MV-4-11 (cell line): ENCODE results near the gene CLDN1.

Source experiments
- DNase-seq: peaks from one replicate; lab custom pipeline; 2025; lab: John Stamatoyannopoulos, UW

CLDN1 gene

DNA sequence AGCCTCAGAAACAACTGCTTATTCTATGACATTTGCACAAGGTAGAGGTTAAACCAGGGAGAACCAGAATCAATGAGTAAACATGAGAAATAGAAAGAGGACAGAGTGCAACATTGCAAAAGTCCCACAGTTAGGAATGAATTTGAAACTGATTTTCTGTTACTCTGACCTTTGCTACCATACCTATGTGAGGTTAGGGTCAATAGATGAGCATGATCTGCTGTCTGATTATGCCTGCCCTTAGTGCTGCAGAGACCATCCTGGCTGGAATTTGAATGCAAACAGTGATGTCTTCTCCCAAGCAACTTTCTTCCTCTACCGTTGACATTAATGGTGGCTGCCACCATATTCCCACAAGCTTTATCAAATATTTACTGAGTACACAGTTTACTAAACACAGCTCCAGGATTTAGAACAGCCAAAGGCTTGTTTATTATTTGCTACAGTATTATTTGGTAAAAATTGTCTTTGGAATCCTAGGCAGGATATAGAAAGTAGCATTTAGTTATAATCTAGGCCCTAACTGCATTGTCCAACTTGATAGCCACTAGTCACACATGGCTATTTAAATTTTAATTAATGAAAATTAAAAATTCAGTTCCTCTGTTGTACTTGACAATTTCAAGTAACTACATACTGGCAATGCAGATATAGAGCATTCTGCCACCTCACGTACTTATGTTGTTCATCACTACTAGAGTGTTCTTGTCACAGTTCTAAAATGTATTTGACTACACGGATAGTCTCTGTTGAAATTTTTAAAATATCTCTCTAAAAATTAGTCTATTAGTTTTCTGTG lies 8.9 kb upstream of the CLDN1 start:
- DNase-seq = no peak

DNA sequence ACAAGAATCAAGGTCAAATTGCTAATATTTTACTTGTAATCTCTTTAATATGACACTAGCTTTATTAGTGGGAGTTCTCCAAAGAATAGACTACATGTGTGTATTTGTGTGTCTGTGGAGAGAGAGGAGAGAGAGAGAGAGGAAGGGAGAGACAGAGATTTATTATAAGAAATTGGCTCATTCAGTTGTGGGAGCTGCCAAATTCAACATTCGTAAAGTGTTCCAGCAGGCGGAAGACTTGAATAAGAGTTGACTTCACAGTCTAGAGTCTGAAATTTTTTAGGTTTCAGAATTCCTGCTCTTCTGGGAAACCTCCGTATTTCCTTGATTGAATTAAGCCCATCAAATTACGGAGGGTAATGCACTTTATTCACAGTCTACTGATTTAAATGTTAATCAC lies 4.7 kb upstream of the CLDN1 start:
- no peak for DNase-seq

DNA sequence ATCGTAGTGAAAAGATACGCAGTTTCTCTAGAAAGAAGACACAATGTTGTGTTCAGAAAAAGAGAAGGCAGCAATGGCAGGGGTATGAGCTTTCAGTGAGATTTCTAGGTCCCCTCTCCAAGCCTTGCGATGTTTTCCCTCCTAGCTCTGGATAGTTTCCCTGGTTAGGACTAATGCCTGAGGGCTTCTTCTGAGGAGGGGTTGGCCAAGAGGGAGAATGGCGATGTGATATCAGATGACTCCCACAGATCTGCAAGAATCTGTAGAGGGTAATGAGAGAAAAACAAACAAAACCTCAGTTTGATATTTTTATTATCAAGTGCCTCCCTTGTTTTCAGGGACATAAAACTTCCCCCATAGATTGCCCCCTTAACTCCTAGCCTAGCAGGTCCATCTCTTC lies 4.1 kb upstream of the CLDN1 start:
- DNase-seq = no peak

DNA sequence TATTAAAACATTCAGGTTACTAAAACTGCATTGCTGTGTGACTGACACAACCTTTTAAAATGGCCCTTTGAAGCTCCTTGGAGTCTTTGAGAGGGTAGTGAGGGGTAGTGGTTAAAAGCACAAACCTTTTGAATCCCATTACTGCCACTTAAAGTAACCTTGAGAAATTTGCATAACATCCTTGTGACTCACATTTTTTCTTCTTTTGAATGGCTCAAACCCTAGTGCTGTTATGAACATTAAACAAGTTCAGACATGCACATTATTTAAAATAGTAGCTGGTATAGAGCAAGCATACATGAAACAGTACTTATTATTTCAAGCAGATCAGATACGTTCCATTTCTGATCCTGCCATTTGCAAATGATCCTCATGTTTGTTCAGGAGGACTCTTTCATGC lies 3.7 kb upstream of the CLDN1 start:
- DNase-seq = no peak

DNA sequence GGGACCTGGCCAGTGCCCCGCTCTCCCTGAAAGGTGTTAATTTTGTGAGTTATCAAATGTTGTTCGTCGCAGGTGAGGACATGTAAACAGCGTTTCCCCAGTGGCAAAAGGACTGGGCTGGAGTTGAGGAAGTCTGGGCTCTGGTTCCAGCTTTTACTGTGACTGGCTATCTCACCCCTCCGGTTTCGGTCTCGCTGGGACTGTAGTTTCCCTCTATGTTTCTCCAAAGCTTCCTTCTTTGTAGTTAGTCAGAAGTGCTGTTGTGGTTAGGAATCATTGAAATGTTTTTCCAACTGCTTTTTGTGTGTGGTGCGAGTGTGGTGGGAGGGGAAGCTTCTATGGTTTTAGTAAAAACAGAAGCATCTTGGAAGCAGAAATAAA lies 990 bp upstream of the CLDN1 start:
- peak; percentile 82 for DNase-seq

DNA sequence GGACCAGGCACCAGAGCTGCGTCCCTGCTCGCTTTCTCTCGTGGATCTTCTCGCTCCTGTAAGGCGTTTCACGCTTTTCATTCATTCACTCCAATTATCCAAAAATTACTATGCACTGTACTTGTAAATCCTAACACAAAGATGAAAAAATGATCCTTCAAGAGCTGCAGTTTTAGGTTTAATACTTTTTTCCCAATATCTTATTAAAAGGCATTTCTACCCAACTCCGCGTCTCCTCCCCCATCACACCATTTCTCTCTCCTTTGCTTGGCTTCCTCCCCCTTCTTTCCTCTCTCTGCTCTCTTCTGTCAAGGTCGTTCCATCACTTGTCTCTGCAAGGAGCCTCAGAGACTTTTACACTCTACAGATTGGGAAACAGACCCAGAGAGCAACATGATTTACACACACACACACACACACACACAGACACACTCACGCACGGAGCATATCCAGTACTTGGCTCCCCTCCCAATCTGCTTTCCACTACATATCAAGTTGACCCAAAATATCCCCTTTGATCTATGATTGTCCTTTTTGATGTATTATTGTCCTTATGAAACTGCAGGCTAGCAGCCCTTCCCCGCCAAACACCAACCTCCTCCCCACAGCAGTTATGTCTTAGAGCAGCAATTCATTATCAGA lies 479 bp upstream of the CLDN1 start:
- DNase-seq = no peak

DNA sequence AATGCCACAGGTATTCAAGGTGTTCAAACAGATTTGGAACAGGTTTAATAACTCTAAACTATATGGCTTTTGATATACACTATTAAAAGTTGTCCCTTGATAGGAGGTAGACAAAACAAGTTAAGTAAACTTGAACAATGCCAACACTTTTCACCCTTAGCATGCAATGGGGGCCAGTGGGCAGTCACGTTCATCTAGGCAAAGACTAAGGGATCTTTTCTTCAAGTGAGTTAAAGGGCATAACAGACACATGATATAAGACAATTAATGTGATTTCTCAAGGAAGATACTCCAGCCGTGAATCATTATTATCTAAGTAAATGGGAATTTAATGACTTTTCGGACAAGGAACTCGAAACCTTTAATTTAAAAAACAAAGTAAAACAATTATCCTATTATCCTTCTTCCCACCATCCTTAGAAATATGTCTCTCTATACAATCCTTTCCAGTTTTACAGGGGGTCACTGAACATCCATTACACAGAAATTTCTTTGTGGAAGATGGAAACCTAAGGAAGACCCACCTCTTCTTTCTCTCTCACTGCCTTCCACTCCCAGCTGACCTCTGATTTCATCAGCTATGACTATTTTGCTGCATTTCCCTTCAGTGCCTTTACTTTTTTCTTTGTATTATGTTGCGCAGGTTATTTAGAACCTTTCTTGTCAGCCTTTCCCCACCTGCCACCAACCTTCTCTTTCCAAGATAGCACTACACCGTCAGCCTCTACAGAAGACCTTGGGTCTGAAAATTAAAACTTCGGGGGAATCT lies 1.5 kb downstream of the CLDN1 start:
- DNase-seq = no peak

DNA sequence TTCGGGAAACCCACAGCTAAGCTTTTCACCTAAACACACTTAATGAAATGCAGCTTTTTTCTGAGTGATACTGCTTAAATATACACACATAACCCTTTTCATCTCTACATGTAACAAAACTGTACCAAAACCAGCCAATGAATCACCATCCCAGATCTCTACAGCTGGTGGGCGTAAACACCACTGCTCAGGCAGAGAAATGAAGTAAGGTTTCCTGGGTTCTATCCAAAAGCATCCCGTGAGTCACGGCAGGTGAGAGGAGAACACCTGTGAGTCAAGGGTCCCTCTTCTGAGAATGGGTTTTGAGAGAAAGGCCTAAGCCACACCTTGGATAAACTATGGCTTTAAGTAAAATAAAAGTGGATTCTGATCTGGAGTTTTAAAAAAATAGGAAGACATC lies 2.6 kb downstream of the CLDN1 start:
- no peak for DNase-seq

DNA sequence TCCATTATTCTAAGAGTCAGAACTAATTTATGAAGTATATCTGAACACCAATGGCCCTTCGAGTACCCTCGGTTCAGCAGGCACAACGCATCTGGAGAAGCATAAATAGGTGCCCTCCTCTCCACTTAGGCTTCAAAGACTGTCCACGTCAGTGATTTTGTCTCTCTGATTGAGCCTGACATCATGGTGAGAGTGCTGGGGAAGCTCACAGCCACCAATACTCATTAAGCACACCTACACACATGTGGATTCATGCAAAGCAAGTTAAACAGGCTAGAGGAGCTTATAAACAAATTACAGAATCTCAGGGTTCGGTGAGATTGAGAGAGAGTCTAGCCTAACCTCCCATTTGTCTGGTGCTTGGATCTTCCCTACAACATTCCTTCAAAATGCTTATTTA lies 3.6 kb downstream of the CLDN1 start:
- DNase-seq = no peak

DNA sequence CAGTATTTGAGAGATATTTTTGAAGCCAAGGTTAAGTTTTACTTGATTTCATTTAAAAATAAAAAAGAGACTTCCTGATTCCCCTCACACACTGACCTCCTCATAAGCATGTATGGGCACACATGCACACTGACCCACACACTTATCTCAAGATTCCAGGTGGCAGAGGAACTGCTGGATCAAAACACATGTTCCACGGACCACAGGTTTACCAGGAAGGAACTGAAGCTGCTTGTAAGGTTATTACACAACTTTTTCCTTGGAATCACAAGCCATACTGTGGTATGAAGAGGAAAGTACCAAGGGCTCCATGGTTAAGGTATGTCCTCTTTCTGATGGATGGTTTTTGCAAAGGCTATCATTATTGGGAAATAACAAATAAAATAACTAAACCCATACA lies 7.5 kb downstream of the CLDN1 start:
- DNase-seq = no peak

DNA sequence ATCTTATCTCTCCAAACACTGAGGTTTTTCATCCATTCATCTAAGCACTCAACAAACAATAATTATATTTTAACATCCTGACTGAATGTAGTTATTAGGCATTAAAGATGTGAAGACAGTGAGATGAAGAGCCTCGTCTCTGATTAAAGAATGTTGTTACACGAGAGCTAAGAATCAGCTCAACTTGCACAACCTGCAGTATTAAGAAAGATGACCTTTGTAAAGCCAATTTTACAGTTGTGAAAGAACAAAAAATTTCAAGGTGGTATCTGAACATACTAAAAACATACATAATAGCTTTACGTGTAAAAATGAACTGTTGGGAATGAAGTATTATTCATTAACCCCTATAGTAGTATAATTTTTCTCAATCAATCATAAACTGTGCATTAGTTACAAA lies 12.8 kb downstream of the CLDN1 start:
- DNase-seq = no peak

DNA sequence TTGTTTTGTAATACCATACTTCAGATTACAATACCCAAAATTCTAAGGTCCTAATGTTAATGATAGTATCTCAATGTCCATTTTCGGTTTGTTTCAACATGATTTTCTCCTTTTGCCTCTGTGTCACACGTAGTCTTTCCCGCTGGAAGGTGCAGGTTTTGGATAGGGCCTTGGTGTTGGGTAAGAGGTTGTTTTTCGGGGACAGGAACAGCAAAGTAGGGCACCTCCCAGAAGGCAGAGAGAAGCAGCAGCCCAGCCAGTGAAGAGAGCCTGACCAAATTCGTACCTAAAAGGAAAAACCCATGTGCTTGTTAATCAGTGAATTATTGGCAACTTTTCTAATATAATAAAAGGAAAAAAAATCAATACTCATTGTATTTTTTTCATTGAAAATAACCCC lies 14.1 kb downstream of the CLDN1 start:
- no peak for DNase-seq

DNA sequence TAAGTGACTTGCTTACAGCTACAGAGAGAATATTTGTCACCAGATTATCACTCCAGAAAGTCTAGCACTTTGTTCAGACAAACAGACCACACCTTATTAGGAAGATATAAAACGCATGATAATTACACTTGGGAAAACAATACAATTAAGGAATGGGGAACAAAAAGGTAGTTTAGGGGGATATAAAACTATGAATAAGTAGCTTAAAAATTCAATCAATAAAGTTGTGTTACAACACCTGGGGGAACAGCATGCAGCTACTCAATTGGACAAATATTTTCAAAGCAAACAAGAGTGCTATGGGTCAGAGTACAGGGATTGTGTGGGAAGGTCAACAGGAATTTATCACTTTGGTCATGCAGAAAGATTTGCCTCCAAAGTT lies 15.1 kb downstream of the CLDN1 start:
- no peak for DNase-seq

DNA sequence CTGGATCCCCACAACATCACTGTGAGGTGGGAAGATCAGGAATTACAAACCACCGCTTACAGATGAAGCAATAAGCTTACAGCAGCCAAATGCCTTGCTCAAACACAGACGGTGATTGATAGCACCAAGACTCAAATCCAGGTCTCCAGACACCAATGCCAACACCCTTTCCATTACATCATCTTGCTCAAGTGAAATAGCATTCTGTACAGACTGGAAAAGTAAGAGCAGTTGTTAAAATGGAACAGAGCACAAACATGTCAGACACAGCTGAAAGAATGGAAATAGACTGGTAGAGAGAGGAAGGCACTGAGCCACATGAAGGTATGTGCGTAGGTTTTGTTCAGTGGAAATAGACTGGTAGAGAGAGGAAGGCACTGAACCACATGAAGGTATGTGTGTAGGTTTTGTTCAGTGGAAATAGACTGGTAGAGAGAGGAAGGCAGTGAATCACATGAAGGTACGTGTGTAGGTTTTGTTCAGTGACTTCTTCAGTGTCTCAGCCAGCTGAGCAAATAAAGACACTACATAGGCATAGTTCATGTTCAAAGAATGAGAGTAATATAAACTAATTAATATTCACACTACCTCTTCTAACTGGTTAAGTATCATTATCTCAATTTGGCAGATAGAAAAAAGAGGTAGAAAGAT lies 15.6 kb downstream of the CLDN1 start:
- DNase-seq = no peak

DNA sequence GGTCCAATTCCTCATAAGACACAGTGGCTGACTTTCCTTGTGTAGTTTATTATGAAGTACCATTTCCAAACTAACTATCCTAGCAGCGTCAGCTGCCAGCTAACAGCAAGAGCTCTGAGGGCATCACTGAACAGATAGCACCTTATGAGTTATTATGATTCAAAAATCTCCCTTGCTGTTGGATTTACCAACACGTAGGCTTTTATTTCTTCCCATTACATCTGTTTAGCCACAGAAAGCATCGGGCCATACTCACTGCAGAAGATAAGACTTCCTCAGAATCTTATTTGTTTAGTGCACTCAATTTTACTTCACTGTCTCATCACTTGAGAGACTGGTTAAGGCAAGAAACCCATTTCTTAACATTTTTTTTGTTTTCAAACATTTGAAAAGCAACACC lies 16.2 kb downstream of the CLDN1 start:
- DNase-seq = no peak

DNA sequence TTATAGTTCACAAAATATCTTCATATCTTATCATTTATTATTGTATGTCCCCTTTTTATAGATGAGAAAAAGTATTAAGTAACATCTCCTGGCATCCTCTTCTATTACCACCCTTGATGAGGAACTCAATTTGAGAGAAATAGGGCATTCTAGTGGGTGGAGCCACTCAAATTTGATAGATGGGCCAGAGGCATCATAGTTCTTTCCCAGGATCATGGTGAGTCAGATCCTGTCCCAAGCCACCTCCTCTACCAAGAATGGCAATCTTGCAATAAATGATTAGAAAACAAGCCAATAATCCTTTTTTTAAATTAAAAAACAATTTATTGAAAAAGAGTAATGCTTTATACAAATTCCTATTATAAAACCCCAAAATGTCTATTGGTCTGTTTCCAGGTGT lies 16.8 kb downstream of the CLDN1 start:
- no peak for DNase-seq

DNA sequence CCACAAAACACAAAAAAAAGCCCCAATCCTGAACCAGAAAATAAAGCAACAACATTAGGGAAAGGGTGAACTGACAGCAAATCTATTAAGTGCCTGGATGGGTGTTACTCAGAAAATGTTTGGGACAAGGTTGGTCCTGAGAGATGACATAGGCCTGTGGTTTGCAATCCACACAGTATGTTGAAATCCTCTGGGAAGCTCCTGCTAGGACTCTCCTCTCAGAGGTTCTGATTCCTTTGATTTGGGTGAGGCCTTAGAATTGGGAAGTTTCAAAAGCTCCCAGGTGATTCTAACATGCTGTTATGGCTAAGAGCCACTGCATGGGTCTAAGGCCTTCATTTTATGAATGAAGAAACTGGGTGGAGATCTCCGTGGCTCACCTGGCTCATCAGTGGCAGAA lies 18.4 kb downstream of the CLDN1 start:
- DNase-seq = no peak

DNA sequence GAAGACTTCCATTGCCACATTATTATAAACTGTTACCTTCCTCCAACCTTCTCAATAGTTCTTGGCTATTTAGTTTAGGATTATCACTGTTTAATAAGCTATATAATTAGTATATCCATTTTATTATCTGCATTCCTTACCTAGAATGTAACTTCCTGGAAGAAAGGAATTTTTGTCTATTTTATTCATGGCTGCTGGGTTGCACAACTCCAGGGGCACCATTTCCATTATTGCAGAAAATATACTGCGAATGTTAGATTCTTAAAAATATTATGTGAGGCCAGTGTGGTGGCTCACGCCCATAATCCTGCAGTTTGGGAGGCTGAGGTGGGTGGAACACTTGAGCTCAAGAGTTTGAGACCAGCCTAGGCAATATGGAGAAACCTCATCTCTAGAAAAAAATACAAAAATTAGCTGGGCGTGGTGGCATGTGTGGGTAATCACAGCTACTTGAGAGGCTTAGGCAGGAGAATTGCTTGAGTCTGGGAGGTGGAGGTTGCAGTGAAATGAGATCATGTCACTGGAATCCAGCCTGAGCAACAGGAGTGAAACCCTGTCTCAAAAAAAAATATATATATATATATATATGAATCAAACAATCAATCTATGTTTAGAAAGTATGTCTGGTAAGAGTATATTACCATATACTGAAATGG lies 19.9 kb downstream of the CLDN1 start:
- no peak for DNase-seq

DNA sequence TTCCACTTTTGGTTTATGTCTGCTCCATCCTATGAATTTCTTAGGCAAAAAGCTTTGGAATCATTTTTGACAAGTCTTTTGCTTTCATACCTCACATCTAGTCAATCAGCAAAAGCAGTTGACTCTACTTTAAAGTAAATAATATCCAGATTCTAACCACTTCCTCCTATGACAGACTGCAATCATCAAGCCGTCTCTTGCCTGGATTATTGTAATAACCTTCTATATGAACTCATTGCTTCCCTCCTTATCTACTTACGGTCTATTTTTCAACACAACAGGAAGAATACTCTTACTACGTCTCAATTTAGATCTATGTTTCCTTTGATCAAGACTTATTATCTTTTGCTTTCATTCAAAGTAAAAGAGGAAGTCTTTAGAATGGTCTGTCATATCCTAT lies 20.7 kb downstream of the CLDN1 start:
- peak; percentile 22 for DNase-seq

DNA sequence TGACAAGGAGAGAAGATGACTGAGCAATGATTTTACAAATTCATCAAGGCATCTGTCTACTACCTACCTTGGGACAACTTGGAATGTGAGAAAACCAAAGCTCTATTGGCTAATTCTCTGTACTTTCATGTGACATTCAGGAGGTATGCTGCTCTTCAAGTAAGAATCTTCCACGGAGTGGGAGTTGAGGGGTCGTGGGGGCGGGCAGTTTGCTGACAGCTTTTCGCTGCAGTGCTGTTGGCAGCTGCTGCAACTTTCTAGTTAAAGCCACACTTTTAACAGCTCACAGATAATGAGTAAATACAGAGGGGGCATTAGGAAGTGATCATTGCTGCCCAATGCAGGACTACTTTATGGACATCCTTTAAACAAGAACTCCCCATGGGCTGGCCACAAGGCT lies 22.3 kb downstream of the CLDN1 start:
- no peak for DNase-seq

DNA sequence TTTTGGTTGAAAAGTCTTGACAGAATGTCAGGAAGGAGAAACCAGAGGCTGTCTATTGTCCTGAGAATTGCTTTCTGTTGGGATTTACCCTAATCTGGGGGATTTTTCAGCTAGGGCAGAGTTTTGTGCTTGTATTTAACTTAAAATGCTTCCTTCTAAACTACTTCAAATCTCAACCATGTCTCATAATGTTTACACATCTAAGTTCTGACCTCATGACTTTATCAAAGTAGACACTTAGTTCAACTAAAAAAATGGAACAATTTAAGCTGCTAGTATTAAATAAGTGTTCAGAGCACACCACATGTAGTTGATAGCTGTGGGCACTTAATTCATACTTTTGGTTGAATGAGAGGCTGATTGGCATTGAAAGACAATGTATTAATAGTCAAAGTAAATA lies 28.2 kb downstream of the CLDN1 start:
- DNase-seq = no peak

DNA sequence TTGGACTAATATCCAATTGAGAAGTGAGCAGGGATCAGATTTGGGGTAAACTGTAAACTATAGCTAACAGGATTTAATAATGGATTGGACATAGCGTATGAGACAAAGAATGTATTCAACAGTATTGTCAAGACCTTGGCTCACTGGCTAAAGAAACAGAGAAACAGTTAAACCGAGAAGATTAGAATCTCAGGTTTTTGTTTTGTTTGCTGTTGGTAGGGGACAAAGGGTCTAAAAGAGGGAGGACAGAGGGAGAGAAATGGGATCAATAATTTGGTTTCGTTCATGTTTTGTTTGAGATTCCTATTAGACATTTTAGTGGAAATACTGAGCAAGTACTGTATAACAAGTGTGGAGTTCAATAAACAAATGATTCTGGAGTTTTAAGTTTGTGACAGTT lies 28.6 kb downstream of the CLDN1 start:
- DNase-seq = no peak
